NCI-H1092 (cell line): ENCODE measurements around the gene CDK14.

ENCODE experiments used
- DNase-seq: peaks from one replicate; lab custom pipeline; 2025; lab: John Stamatoyannopoulos, UW

The CDK14 gene

GRCh38 chr7:90596671-90597562 is 796 bp downstream of the CDK14 start:
- peak; percentile 63 for DNase-seq

DNA sequence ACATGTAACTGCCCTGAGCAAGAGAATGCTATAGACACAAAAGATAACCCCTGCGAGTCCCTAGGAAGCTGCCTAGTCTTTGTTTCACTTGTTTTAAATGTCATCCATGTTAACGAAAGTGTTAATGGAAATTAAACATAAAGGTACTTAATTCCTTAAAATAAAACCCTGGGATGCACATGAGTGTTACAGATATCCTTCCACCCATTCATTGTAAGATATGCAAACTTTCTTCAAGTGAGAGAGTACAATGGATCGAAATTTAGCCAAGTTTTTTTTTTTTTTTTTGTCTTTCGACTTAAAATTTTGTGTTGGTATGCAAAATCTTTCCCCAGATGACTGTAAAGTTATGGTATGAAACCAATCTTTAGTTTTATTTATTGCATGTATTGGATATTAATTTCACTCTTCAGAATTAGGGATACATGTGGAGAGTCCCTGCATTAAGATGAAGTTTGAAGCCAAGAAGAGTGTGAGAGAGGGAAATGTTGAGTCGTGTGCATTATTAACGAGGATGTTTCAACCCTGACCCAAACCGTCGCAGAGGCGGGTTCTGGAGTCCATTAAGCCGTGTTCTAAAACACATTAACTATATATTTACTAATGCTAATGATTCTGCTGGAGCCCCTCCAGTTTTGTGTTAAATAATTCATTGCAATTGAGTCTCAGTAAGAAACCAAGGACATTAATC is 1.6 kb downstream of the CDK14 start:
- no peak for DNase-seq

- no peak for DNase-seq
Measured at GRCh38 chr7:90599038-90599437, 2.9 kb downstream of the CDK14 start.

GRCh38 chr7:90599892-90600555 is 3.9 kb downstream of the CDK14 start:
- DNase-seq: no peak

DNA sequence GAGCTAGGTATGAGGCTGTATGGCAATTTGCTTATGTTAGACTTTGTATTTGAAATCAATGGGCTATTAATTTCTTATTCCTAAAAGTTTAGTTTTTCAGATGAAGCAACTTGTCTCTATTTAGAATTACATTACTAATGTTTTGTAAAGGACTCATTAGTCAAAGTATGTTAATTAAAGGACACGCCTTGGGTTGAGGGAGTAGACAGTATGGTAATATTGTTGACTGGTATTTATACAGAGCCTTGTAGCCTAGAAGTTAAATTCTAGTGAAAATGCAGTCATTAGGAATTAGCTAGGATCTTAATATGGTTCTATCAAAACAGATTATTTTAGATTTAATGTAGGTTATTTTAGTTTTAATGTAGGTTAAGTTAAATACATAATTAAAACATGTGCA is 6.2 kb downstream of the CDK14 start:
- no peak for DNase-seq

DNA sequence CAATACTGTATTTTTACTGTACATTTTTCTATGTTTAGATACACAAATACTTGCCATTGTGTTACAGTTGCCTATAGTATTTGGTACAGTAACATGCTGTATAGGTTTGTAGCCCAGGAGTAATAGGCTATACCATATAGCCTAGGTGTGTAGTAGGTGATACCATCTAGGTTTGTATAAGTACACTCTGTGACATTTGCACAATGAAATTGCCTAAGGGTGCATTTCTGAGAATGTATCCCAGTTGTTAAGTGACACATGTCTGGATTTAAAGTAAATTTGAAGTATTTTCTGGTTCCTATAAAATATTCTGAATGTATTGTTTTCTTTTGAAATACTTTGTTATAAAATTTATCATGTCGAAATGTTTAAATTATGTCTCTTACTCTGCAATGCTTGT is 7.2 kb downstream of the CDK14 start:
- no peak for DNase-seq

- DNase-seq: no peak
Measured at GRCh38 chr7:90604383-90604782, 8.3 kb downstream of the CDK14 start.

GRCh38 chr7:90605055-90605454 is 8.9 kb downstream of the CDK14 start:
- DNase-seq: peak; percentile 90

DNA sequence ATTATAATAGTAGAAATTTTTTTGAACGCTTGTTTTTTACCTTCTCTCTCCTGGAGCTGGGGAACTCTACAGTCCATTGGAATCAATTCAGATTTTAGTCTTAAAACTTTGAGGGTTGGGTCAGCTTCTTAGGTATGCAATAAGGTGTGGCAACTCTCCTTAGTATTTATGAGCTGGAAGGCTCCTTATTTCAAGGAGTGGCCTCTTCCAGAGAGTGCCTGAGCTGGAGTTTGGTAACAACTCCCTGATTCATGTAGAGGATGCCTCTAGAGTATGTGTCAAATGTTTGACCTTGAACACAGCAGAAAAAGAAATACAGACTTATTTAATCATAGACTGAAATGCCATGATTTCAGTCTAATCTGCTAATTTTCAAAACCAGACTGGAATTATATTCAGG is 11.1 kb downstream of the CDK14 start:
- DNase-seq: no peak

DNA sequence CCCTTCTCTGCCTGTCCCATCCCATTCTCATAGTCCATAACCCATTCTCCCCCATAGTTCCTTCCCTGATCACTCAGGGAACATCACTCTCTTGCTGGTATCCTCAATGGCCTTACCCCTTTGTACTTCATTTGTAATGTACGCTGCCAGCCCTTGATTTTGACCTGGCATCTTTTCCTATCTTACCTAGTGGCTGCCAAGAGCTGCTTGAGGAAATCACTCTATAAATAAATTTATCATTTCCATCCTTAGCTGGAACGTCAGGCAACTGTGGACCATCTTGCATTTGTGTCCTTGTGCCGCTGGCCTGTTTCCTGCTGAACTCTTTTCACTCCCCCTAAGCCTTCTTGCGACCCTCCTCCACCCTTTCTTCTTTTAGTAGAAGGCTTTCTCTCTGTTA is 14.0 kb downstream of the CDK14 start:
- no peak for DNase-seq

- no peak for DNase-seq
Measured at GRCh38 chr7:90611115-90611514, 15.0 kb downstream of the CDK14 start.

GRCh38 chr7:90613088-90613498 is 17.0 kb downstream of the CDK14 start:
- DNase-seq: no peak

DNA sequence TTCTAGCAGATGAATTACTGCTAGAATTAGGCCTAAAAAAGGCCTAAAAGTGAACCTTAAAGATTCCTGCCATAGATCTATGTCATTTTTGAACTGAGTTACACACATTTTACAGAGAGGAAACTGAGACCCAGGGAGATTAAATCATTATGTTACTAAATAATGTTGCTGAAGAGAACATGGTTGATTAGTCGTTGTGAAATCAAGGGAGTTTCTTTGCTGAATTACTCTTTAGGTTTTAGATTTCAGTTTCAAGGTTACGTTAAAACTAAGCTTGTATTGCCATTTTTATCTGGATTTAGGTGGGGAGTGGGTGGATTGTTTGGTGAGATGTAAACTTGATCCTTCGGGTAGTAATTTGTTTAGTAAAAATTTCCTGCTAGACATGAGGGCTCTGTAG is 21.3 kb downstream of the CDK14 start:
- DNase-seq: no peak

- DNase-seq: peak; percentile 57
Measured at GRCh38 chr7:90618876-90619275, 22.8 kb downstream of the CDK14 start.

GRCh38 chr7:90621125-90621746 is 25.1 kb downstream of the CDK14 start:
- no peak for DNase-seq

DNA sequence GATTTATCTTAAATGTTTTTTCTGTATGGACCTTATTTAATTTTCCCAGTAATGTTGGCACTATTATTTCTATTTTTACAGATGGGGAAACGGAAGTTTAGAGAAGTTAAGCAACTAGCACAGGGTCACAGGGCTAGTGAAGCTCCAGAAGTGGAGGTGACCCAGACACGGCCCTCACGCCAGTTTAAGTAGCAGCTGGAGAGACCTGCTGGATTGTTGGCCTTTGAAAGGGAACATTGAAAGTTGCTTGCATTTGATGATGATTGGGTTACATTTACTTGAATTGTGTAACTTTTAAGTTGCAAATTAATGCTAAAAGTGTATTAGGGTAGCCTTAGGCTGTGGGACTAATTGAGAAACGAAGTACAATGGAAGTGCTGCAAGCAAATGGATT is 25.6 kb downstream of the CDK14 start:
- DNase-seq: no peak

GRCh38 chr7:90622670-90623069 is 26.5 kb downstream of the CDK14 start:
- DNase-seq: no peak

DNA sequence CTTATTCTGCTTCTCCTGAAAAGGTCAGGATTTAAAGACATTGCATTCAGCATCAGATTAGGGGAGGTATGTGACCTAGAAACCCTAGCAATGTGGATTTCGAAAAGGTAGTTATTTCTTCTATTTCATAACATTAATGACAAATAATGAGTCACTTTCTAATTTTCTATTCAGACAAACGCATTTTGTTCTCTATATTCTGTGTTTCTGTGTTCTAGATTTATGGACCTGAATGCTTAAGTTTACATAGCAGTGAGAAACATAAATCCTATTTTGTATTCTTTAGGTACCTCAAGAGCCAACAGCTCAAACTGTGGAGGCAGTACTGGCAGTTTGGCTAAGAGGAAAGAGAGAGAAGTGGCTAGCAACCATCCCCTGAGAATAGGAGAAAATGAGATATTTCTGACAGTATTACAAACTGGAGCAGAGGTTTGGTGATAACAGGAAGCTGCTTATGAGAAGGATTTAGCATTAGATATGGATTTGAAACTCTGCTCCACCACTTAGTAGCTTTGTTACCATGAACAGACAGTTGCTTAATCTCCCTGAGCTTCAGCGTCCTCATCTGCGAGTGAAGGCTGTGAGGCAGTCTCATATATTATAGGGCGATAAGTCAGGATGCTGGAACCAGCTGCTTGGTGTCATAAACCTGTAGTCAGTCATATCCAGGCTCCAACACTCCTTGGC is 28.2 kb downstream of the CDK14 start:
- DNase-seq: no peak

- no peak for DNase-seq
Measured at GRCh38 chr7:90625051-90625450, 28.9 kb downstream of the CDK14 start.

DNA sequence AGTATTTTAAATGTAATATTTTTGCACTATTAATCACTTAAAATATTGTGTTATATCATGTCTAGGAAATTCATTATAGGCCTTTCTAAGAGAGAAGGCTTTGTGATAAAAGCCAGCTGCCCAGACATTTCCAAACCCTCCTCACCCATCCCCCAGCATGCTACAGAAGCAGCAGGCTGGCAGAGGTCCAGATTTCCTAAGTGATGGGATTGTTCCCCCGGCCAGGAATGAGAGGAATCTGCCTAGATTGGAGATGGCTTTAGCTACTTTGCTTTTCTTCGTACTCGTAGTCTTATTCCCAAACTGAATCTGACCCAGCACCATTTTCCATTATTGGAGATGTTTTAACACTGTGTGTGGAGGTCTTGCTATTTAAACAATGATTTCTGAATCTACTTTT is 29.4 kb downstream of the CDK14 start:
- DNase-seq: peak; percentile 55

DNA sequence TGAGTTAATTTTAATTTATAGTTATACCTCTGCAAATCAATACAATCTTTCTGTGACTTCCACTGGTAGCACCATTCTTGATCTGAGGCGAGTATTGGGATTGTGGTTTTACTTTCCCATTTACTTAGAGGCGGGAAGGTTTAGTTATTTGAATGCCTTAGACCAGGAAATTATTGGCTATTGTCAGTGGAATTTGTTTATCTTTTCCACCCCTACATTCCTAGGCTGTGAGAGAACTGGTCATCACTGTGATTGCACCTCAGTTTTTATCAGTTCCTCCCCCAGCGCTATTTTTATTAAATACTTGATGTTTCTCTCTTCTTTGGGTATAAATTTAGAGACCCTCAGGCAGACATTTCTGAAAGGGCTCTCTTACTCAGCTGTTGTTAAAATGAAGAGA is 29.9 kb downstream of the CDK14 start:
- DNase-seq: no peak
